ENCODE results near the gene NTM.

DNA sequence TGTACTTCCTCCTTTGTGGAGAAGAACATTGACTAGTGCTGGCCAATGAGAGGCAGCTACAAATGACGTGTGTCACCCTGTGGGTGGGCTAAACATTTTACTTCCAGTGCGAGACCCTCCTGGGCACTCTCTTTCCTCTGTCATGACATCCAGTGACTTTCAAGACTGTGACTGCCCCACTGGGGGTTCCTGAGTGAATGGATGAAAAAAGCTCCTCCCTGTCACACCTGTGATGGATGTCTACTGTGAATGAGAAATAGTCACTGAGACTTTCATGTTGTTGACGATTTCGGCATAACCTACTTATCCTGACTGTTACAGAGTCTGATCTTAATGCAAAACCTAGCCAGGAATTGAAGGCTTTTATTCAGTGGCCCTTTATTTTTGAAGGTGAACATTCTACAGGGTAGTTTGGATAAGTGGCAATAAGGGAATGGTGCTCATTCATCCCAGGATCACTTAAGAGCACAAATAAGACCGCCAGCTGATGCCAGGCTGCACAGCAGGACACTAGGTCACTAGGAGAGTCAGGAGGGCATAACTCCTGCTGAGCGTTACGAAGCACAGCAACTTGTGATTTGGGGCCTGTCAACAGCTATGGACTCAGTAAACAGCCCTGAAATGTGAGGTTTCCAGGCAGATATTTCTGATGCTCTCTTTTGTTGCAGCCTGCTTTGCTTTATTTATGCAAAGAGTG lies 636.6 kb downstream of the NTM start:
- TF ChIP-seq POLR2AphosphoS5 (IDR thresholded peaks at IDR 0.05), result no peak
- TF ChIP-seq, protein P1, sequence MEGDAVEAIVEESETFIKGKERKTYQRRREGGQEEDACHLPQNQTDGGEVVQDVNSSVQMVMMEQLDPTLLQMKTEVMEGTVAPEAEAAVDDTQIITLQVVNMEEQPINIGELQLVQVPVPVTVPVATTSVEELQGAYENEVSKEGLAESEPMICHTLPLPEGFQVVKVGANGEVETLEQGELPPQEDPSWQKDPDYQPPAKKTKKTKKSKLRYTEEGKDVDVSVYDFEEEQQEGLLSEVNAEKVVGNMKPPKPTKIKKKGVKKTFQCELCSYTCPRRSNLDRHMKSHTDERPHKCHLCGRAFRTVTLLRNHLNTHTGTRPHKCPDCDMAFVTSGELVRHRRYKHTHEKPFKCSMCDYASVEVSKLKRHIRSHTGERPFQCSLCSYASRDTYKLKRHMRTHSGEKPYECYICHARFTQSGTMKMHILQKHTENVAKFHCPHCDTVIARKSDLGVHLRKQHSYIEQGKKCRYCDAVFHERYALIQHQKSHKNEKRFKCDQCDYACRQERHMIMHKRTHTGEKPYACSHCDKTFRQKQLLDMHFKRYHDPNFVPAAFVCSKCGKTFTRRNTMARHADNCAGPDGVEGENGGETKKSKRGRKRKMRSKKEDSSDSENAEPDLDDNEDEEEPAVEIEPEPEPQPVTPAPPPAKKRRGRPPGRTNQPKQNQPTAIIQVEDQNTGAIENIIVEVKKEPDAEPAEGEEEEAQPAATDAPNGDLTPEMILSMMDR (IDR thresholded peaks at IDR 0.05), result no peak
- no peak for TF ChIP-seq POLR2A (IDR thresholded peaks at IDR 0.05)
